ENCODE data around the gene C7orf57.

GRCh38 chr7:47992446-47992845 is 42.9 kb upstream of the C7orf57 start:
- no peak for TF ChIP-seq POLR2AphosphoS5 (IDR thresholded peaks at IDR 0.05; ENCODE audit: borderline replicate concordance, low read depth, low read length)
- TF ChIP-seq EZH2 (IDR thresholded peaks at IDR 0.05) = no peak
- TF ChIP-seq FOXP2 (optimal IDR thresholded peaks at IDR 0.05; ENCODE audit: control extremely low read depth, extremely low read length, insufficient read depth) = no peak
